GM12865 (cell line): ENCODE data around the gene BCL2L12.

Experiments
- DNase-seq: peaks from one replicate; pipeline ENCODE4 v3.0.0; 2010; ENCODE audit warnings: low read depth
- H3K4me3 ChIP-seq: 2 replicates; pipeline ENCODE4 v1.5.1; 2011; ENCODE audit warnings: mild to moderate bottlenecking, low read depth, low read length, control low read depth
- CTCF ChIP-seq: IDR thresholded peaks from 2 replicates; pipeline ENCODE4 v1.5.1; 2011; ENCODE audit warnings: low read length, control low read depth, low read depth, inconsistent platforms; ENCODE audit not compliant: insufficient read depth; ENCODE audit errors: missing control alignments

Gene BCL2L12

GRCh38 chr19:49681830-49682229 is 16.1 kb downstream of the BCL2L12 start:
- DNase-seq = no peak
- no peak overlapping the region for H3K4me3 ChIP-seq
- no peak for TF ChIP-seq CTCF

- no peak for DNase-seq
- no peak for TF ChIP-seq CTCF
- no peak overlapping the region for H3K4me3 ChIP-seq
These were observed 16.5 kb downstream of the BCL2L12 start for GRCh38 chr19:49682274-49682673.

- no peak for TF ChIP-seq CTCF
- H3K4me3 ChIP-seq = no peak overlapping the region
- no peak for DNase-seq
These were observed 18.1 kb downstream of the BCL2L12 start for GRCh38 chr19:49683814-49684250.

GRCh38 chr19:49684251-49684982 is 18.7 kb downstream of the BCL2L12 start:
- H3K4me3 ChIP-seq = no peak overlapping the region
- peak; percentile 48 for DNase-seq
- peak; percentile 67 for TF ChIP-seq CTCF

- TF ChIP-seq CTCF = peak; percentile 2
- no peak overlapping the region for H3K4me3 ChIP-seq
- no peak for DNase-seq
These were observed 19.3 kb downstream of the BCL2L12 start for GRCh38 chr19:49684983-49685553.

GRCh38 chr19:49685845-49686332 is 20.2 kb downstream of the BCL2L12 start:
- DNase-seq = no peak
- no peak for TF ChIP-seq CTCF
- H3K4me3 ChIP-seq = no peak overlapping the region
